ENCODE measurements around the gene AIFM2.
"Not testable (repeated sequence)": the region's sequence is repeated elsewhere in the genome, so short reads cannot be mapped to it uniquely, and the experiment has no call there.

AIFM2 gene

DNA sequence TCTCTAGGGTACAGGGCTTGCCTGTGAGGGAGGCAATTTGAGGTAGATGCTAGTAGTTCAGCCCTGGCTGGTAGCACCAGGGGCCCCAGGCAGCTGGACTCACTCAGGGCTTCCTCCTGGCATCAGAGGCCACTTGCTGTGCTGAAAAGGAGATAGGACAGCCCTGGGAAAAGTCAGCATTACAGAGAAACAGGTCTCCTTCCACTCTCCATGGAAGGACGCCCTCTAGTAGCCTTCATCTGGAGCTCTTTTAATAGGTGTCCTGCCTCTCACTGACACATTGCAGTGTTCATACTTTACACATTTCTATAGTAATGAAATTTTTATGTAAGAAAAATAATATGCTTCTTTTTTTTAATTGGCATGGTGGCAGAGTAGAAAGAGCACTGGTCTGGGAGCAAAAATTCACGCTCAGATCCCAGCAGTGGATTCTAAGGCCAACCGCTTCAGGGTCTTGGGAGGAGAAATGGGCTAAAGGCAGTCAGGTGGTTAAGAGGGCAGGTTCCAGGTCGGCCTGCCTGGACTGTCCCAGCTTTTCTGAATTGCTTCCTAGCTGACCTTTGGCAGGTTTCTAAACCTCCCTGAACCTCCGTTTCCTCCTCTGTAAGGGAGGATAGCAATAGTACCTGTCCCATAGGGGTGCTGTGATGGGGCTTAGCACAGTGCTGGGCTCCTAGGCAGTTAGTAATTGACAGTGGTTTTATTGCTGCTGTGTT, 35.8 kb downstream of the AIFM2 start:
- no peaks in the 10 kb centered on the region for H3K9me3 ChIP-seq (ENCODE audit: control insufficient read depth, low read length)
- no peaks in the 10 kb centered on the region for H3K27me3 ChIP-seq (ENCODE audit: control insufficient read depth, insufficient read depth, low read length)
- no peaks in the 10 kb centered on the region for H3K36me3 ChIP-seq (ENCODE audit: control insufficient read depth, insufficient read depth, low read length)
- no peak overlapping the region for H3K9ac ChIP-seq (ENCODE audit: low read length)
- H3K4me3 ChIP-seq (ENCODE audit: low read length): no peak overlapping the region
- no peaks in the 10 kb centered on the region for H3K4me1 ChIP-seq (ENCODE audit: control insufficient read depth, insufficient read depth, low read length)

DNA sequence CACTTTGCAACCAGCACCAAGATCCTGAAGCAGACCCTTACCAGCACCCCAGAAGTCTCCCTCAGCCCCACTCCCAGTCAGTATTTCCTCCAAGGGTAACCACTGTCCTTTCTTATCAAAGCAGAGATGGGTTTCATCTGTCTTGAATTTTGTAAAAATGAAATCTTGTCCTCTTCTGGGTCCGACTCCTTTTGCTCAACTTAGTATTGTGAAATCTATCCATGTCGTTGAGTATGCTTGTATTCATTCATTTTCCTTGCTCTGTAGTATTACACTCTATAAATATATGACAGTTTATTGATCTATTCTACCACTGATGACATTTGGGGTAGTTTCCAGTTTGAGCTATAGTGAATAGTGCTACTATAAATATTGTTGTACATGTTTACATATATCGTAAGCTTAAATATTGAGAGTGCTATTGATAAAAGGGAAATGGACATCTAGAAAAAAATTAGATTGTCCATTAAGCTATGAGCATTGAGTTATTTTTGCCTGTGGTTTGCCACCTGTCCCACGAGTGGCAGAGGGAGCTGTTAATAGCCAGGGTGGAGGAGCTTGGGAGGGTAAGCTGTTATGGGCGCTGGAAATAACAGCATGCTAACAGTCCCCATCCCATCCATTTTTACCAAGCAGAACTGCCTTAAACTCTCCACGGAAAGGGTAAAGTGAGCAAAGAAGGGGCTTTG, 36.5 kb downstream of the AIFM2 start:
- no peak overlapping the region for H3K9ac ChIP-seq (ENCODE audit: low read length)
- no peaks in the 10 kb centered on the region for H3K36me3 ChIP-seq (ENCODE audit: control insufficient read depth, insufficient read depth, low read length)

DNA sequence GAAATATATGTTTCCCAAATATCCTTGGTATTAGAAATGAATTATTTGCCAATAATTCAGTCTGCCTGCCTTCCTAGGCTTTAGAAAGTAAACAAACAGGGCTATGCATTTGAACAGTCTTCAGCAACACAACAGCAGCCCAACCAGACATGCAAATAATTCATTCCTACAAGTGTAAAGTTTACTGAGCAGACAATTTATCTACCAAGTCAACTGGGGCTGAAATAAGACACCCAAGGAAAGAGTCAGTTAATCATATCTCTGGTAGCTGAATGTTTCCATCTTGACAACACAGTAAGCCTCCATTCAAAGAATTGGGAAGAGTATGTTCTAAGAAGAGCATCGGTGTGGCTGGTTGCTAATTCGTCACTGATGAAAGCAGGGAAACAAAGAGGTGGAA, 38.4 kb downstream of the AIFM2 start:
- Histone ChIP-seq H3K36me3 (ENCODE audit: control insufficient read depth, insufficient read depth, low read length) (no peaks in the 10 kb centered on the region), H3K9me3 (ENCODE audit: control insufficient read depth, low read length) (no peaks in the 10 kb centered on the region)

More for the DNA sequence above, 36.5 kb downstream of the AIFM2 start:
- H3K4me3 ChIP-seq (ENCODE audit: low read length): no peak overlapping the region
- H3K27me3 ChIP-seq (ENCODE audit: control insufficient read depth, insufficient read depth, low read length): no peaks in the 10 kb centered on the region
- no peaks in the 10 kb centered on the region for H3K9me3 ChIP-seq (ENCODE audit: control insufficient read depth, low read length)
- no peaks in the 10 kb centered on the region for H3K4me1 ChIP-seq (ENCODE audit: control insufficient read depth, insufficient read depth, low read length)

DNA sequence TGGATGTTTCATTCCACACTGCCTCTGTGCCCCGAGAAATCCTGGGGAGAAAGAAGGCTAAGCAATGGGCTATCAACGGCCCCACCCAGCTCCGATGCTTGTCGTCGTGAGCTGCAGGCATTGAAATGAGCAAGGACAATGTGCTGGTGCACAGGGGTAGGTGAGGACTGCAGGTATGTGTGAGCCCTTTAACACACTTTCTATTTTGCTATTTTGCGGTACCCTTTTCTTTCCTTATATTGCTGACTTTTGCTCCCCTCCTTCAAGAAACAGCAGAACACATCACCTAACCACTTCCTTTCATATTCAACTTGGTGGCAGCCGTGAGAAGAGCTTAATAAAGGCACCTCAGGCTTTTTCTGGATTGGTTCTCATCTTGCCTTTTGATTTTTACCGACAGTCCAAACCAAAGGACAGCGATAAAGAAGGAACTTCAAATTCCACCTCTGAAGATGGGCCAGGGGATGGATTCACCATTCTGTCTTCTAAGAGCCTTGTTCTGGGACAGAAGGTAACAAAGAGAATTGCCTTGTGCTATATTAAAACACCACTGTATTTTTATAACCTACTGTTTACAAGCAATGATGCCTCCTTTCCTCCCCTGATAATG, 39.2 kb downstream of the AIFM2 start:
- Histone ChIP-seq H3K27me3 (ENCODE audit: control insufficient read depth, insufficient read depth, low read length) (no peaks in the 10 kb centered on the region), H3K9me3 (ENCODE audit: control insufficient read depth, low read length) (no peaks in the 10 kb centered on the region), H3K4me3 (ENCODE audit: low read length) (no peak overlapping the region), H3K9ac (ENCODE audit: low read length) (no peak overlapping the region), H3K4me1 (ENCODE audit: control insufficient read depth, insufficient read depth, low read length) (no peaks in the 10 kb centered on the region), H3K36me3 (ENCODE audit: control insufficient read depth, insufficient read depth, low read length) (no peaks in the 10 kb centered on the region)

More for the DNA sequence above, 38.4 kb downstream of the AIFM2 start:
- H3K27me3 ChIP-seq (ENCODE audit: control insufficient read depth, insufficient read depth, low read length): no peaks in the 10 kb centered on the region
- H3K4me1 ChIP-seq (ENCODE audit: control insufficient read depth, insufficient read depth, low read length): no peaks in the 10 kb centered on the region
- H3K9ac ChIP-seq (ENCODE audit: low read length): no peak overlapping the region
- H3K4me3 ChIP-seq (ENCODE audit: low read length): no peak overlapping the region

DNA sequence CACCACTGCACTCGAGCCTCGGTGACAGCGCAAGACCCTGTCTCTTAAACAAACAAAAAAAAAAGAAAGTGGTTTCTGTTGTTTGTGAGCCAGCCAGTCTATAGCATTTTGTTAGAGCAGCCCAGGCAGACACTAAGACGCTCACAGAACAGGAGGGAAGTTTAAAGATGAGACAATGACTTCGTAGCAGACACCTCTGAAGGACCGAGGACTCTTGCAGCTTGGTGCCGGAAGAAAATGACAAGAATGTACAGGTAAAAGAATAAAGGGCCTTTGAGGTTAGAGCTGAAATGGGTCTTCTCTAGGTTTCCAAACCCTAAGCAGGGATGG, 40.3 kb downstream of the AIFM2 start:
- Histone ChIP-seq H3K4me1 (ENCODE audit: control insufficient read depth, insufficient read depth, low read length) (no peaks in the 10 kb centered on the region), H3K27me3 (ENCODE audit: control insufficient read depth, insufficient read depth, low read length) (no peaks in the 10 kb centered on the region), H3K36me3 (ENCODE audit: control insufficient read depth, insufficient read depth, low read length) (no peaks in the 10 kb centered on the region), H3K9ac (ENCODE audit: low read length) (no peak overlapping the region), H3K4me3 (ENCODE audit: low read length) (no peak overlapping the region), H3K9me3 (ENCODE audit: control insufficient read depth, low read length) (no peaks in the 10 kb centered on the region)

DNA sequence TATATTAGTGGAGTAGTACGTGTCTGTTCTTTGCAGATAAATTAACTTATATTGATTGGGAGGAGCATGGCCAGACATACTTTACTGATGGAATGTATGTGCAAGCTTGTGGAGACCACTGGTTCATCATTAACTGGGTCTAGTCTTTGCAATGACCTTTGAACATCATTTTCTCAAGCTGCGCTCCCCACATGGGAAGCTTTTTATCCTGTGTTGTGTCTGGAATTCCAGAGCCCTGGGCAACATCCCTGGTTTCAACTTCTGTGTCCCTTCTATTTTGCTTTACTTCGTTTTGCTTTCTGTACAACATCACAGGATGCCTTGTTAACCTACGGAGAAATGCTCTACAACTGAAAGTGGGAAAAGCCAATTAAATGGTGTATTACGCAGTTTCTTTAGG, 41.7 kb downstream of the AIFM2 start:
- H3K9ac ChIP-seq (ENCODE audit: low read length): no peak overlapping the region
- H3K9me3 ChIP-seq (ENCODE audit: control insufficient read depth, low read length): no peaks in the 10 kb centered on the region
- no peaks in the 10 kb centered on the region for H3K36me3 ChIP-seq (ENCODE audit: control insufficient read depth, insufficient read depth, low read length)
- no peaks in the 10 kb centered on the region for H3K4me1 ChIP-seq (ENCODE audit: control insufficient read depth, insufficient read depth, low read length)
- H3K27me3 ChIP-seq (ENCODE audit: control insufficient read depth, insufficient read depth, low read length): no peaks in the 10 kb centered on the region
- no peak overlapping the region for H3K4me3 ChIP-seq (ENCODE audit: low read length)

DNA sequence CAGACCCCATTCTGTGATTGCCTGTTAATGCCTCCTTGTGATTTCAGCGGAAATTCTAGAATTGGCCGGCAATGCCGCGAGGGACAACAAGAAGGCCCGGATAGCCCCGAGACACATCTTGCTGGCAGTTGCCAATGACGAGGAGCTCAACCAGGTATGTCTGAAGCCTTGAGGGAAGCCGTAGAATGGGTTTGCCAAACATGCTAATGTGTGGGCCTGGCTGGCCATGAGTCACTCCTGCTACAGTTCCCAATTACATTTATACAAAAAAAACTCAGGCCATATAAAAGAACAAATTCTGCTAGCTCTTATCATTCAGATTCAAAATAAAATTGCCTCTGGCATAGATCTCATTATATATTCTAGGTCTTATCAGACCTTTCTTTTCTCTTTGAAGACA, 42.6 kb downstream of the AIFM2 start:
- no peaks in the 10 kb centered on the region for H3K27me3 ChIP-seq (ENCODE audit: control insufficient read depth, insufficient read depth, low read length)
- no peaks in the 10 kb centered on the region for H3K9me3 ChIP-seq (ENCODE audit: control insufficient read depth, low read length)
- H3K4me3 ChIP-seq (ENCODE audit: low read length): no peak overlapping the region
- H3K4me1 ChIP-seq (ENCODE audit: control insufficient read depth, insufficient read depth, low read length): no peaks in the 10 kb centered on the region
- H3K36me3 ChIP-seq (ENCODE audit: control insufficient read depth, insufficient read depth, low read length): no peaks in the 10 kb centered on the region
- no peak overlapping the region for H3K9ac ChIP-seq (ENCODE audit: low read length)

DNA sequence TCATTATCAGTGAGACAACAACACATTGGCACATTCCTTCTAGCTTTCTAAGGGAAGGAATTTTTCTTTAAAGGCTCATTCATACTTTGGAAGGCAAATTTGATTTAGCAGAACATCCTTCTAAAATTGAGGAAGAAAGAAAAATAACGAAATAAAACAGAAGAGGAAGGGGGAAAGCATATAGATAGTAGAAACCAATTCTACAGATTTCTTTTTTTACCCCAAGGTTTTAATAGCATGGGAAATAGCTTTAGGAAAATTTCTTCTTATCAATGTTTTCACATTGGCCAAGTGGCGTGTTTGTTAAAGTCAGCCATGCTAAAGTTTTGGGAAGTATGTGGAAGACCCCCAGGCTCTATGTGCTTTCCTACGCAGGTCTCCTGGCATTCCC, 44.3 kb downstream of the AIFM2 start:
- Histone ChIP-seq H3K36me3 (ENCODE audit: control insufficient read depth, insufficient read depth, low read length) (no peaks in the 10 kb centered on the region), H3K27me3 (ENCODE audit: control insufficient read depth, insufficient read depth, low read length) (no peaks in the 10 kb centered on the region), H3K4me1 (ENCODE audit: control insufficient read depth, insufficient read depth, low read length) (no peaks in the 10 kb centered on the region)

DNA sequence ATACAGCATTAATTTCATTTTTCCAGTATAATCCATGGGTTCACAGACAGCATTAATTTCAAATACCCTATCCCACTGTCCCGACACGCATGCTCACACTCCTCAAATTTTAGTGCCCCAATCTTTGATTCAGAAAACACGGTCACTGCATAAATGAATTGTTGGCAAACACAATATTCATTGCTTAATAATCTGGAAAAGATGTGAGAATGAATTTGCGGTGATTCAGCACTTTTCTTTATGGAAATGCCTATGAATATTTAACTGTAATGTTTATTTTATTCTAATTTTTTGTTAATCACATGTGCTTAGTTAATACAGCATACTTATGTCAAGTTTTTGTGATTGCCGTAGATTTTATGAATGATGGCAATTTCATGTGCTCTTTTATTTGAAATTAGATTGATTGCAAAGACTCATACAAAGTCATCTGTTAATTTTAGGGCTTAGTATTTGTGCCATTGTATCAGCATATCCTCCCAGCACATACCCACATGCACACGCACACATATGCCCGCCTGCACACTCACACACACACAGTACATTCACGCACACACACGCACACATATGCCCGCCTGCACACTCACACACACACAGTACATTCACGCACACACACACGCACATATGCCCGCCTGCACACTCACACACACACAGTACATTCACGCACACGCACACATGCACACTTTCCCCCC, 44.9 kb downstream of the AIFM2 start:
- no peaks in the 10 kb centered on the region for H3K27me3 ChIP-seq (ENCODE audit: control insufficient read depth, insufficient read depth, low read length)
- no peaks in the 10 kb centered on the region for H3K36me3 ChIP-seq (ENCODE audit: control insufficient read depth, insufficient read depth, low read length)
- H3K9ac ChIP-seq (ENCODE audit: low read length): no peak overlapping the region
- no peak overlapping the region for H3K4me3 ChIP-seq (ENCODE audit: low read length)
- H3K4me1 ChIP-seq (ENCODE audit: control insufficient read depth, insufficient read depth, low read length): no peaks in the 10 kb centered on the region
- H3K9me3 ChIP-seq (ENCODE audit: control insufficient read depth, low read length): no peaks in the 10 kb centered on the region

More for the DNA sequence above, 44.3 kb downstream of the AIFM2 start:
- Histone ChIP-seq H3K9ac (ENCODE audit: low read length) (no peak overlapping the region), H3K9me3 (ENCODE audit: control insufficient read depth, low read length) (no peaks in the 10 kb centered on the region), H3K4me3 (ENCODE audit: low read length) (no peak overlapping the region)

DNA sequence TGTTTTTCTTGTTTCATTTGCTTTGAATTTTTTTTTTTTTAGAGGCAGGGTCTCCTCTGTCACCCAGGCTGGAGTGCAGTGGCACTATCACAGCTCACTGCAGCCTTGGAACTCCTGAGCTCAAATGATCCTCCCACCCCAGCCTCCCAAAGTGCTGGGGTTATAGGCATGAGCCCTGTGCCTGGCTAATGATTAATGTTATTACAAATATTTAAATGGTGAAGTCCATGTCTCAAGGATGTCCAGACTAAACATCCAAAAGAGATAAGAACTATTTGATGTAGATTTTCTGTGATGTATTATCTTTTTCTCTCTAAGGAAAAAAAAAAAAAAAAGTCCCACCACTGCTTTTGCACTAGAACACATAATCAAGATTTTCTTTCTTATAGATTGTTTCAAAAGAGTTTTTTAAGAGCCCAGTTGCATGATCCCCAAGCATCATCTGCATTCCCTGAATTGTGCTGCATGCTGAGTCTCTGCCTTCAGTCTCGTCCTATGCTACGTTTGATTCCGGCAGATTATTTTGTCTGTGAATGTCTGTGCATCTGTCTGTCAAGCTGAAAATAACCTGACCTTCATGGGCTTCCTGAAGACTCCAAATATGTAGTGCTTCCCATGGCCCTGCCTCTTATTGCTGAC, 46.5 kb downstream of the AIFM2 start:
- no peaks in the 10 kb centered on the region for H3K27me3 ChIP-seq (ENCODE audit: control insufficient read depth, insufficient read depth, low read length)
- H3K9me3 ChIP-seq (ENCODE audit: control insufficient read depth, low read length): no peaks in the 10 kb centered on the region
- no peak overlapping the region for H3K9ac ChIP-seq (ENCODE audit: low read length)
- no peaks in the 10 kb centered on the region for H3K36me3 ChIP-seq (ENCODE audit: control insufficient read depth, insufficient read depth, low read length)
- no peaks in the 10 kb centered on the region for H3K4me1 ChIP-seq (ENCODE audit: control insufficient read depth, insufficient read depth, low read length)
- no peak overlapping the region for H3K4me3 ChIP-seq (ENCODE audit: low read length)

DNA sequence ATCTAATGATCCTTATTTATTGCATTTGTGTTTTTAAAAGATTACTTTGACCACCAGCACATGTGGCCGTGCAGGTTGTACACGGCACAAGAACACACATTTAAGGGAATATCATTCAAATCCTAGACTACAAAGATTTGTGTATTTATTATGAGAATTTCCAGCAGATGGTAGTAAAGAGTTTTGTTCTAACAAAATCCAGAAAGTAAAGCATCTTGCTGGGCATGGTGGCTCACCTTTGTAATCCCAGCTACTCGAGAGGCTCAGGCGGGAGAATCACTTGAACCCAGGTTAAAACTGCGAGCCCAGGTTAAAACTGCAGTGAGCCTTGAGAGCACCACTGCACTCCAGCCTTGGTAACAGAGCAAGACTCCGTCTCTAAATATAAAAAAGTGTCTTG, 48.4 kb downstream of the AIFM2 start:
- Histone ChIP-seq H3K9me3 (ENCODE audit: control insufficient read depth, low read length) (no peaks in the 10 kb centered on the region), H3K4me1 (ENCODE audit: control insufficient read depth, insufficient read depth, low read length) (no peaks in the 10 kb centered on the region), H3K4me3 (ENCODE audit: low read length) (no peak overlapping the region), H3K9ac (ENCODE audit: low read length) (no peak overlapping the region), H3K27me3 (ENCODE audit: control insufficient read depth, insufficient read depth, low read length) (no peaks in the 10 kb centered on the region), H3K36me3 (ENCODE audit: control insufficient read depth, insufficient read depth, low read length) (no peaks in the 10 kb centered on the region)

DNA sequence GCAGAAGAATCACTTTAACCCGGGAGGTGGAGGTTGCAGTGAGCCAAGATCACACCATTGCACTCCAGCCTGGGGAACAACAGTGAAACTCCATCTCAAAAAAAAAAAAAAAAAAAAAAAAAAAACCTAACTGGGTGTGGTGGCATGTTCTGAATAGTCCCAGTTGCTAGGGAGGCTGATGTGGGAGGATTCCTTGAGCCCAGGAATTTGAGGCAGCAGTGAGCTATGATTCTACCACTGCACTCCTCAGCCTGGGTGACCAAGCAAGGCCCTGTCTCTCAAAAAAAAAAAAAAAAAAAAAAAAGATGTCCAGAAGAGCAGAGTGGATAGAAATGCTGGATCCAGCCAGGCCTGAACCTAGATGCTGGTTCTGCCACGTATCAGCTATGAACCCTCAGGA, 51.8 kb downstream of the AIFM2 start:
- H3K36me3 ChIP-seq (ENCODE audit: control insufficient read depth, insufficient read depth, low read length); H3K9ac ChIP-seq (ENCODE audit: low read length); H3K4me3 ChIP-seq (ENCODE audit: low read length); H3K4me1 ChIP-seq (ENCODE audit: control insufficient read depth, insufficient read depth, low read length); H3K27me3 ChIP-seq (ENCODE audit: control insufficient read depth, insufficient read depth, low read length); H3K9me3 ChIP-seq (ENCODE audit: control insufficient read depth, low read length): not testable (repeated sequence)
